Measurements from ENCODE around the gene MAST3. TPM values are rescaled to one million over a fixed set of nuclear protein-coding genes. Genes with fewer than 3 reads are reported as not detected.

The MAST3 gene
- total RNA-seq, 1 experiment from 2014 or later: 10.4 TPM

- no peak overlapping the region for H2AK5ac ChIP-seq (ENCODE audit: insufficient read length, low read length)
- no peak overlapping the region for H2BK5ac ChIP-seq (ENCODE audit: insufficient read length, low read length)
- H2BK20ac ChIP-seq (ENCODE audit: low read depth, low read length, poor library complexity, severe bottlenecking): no peak overlapping the region
- no peaks in the 10 kb centered on the region for H3K79me2 ChIP-seq (ENCODE audit: insufficient read depth, low read length)
- H3K4me1 Mint-ChIP-seq: no peaks in the 10 kb centered on the region
- H4K5ac ChIP-seq (ENCODE audit: insufficient read length, low read depth, low read length): no peak overlapping the region
- no peaks in the 10 kb centered on the region for H3K9me3 ChIP-seq (ENCODE audit: control insufficient read depth, low read depth, low read length)
- no peak overlapping the region for H3K4me3 Mint-ChIP-seq
- H4K8ac ChIP-seq (replicated peaks; ENCODE audit: insufficient read length, low read depth, low read length): no peak overlapping the region
- H3K27ac Mint-ChIP-seq: 0 out of 7 replicates have a peak overlapping the region, but pooled peaks of 2 of the 3 experiments have one; percentile 23 to 57
- H3K56ac ChIP-seq (ENCODE audit: insufficient read length, low read depth, low read length): no peak overlapping the region
- TF ChIP-seq CTCF (conservative IDR thresholded peaks at IDR 0.05): no peak
- no peak overlapping the region for H4K91ac ChIP-seq (ENCODE audit: insufficient read length, low read depth, low read length)
- H3K14ac ChIP-seq (ENCODE audit: insufficient read depth, low read length): no peak overlapping the region
- H3T11ph ChIP-seq (ENCODE audit: low read length): no peak overlapping the region
- no peaks in the 10 kb centered on the region for H3K23me2 ChIP-seq (ENCODE audit: insufficient read length, low read depth, low read length, poor library complexity, severe bottlenecking)
- no peak overlapping the region for H2BK12ac ChIP-seq (ENCODE audit: insufficient read length, low read depth, low read length)
- H2BK120ac ChIP-seq (ENCODE audit: low read depth, low read length, poor library complexity, severe bottlenecking): no peak overlapping the region
- DNase-seq: no peak
- H3K23ac ChIP-seq (ENCODE audit: insufficient read length, low read depth, low read length): no peak overlapping the region
- no CpG with 5 or more reads among the region's 18 CpGs for WGBS (ENCODE audit: extremely low coverage, insufficient read length, low lambda C conversion rate)
- no peaks in the 10 kb centered on the region for H3K27me3 Mint-ChIP-seq (ENCODE audit: low read depth)
- no peaks in the 10 kb centered on the region for H3K4me1 ChIP-seq (ENCODE audit: insufficient read depth, low read length)
- H2AFZ ChIP-seq (ENCODE audit: low read length): no peak overlapping the region
- peaks cover 17 to 55% (median 46%) of the 10 kb centered on the region in 3 experiments for H3K36me3 Mint-ChIP-seq (ENCODE audit: insufficient read depth in 1 of 3, low read depth in 3 of 3)
- peaks cover 0 to 4% of the 10 kb centered on the region in 2 experiments; a peak in 1 of 5 replicates for H3K9me3 Mint-ChIP-seq
- no peak overlapping the region for H3K9ac ChIP-seq (ENCODE audit: extremely low read depth, insufficient read length, low read length)
- H3K4ac ChIP-seq (ENCODE audit: low read depth, low read length): no peak overlapping the region
- H2BK15ac ChIP-seq (ENCODE audit: low read depth, low read length): no peak overlapping the region
- H3K27ac ChIP-seq (ENCODE audit: insufficient read length, low read depth, low read length): no peak overlapping the region
- H4K20me1 ChIP-seq (ENCODE audit: control insufficient read depth, insufficient read depth, insufficient read length): no peaks in the 10 kb centered on the region
- H3K79me1 ChIP-seq (ENCODE audit: insufficient read depth, low read depth, low read length, poor library complexity, severe bottlenecking): no peaks in the 10 kb centered on the region
- H3K18ac ChIP-seq (ENCODE audit: insufficient read length, low read depth, low read length): no peak overlapping the region
- H3K4me2 ChIP-seq (ENCODE audit: insufficient read depth, insufficient read length, low read length): no peak overlapping the region
- H3K27me3 ChIP-seq (ENCODE audit: insufficient read depth, low read length): no peaks in the 10 kb centered on the region
These were observed 38.4 kb downstream of the MAST3 start for GRCh38 chr19:18135712-18136584.

Data from H9 (cell line).